K562 (cell line): ENCODE data around the gene PBX4. TPM values are rescaled to one million over a fixed set of nuclear protein-coding genes. Genes with fewer than 3 reads are reported as not detected.
A peak's percentile ranks its signal among the peaks of the same experiment; 100 is the strongest.

Experiments
- ATAC-seq: fragments of 200-7000 bp; cut with Tn5 transposase; 3 replicates; pipeline ENCODE4 v1.9.1; 2020; ENCODE audit warnings: moderate library complexity
- BruUV-seq: library from RNA; stranded (reverse); fragments of 400-500 nt; replicated peaks from 2 replicates; lab custom pipeline; 2021; lab: Mats Ljungman, UMichigan
- CTCF ChIA-PET: fragments of 300-600 bp; formaldehyde crosslinking; extraction: SDS; loops from one replicate; lab custom pipeline; 2021; ENCODE audit warnings: low intra/inter-chr PET ratio; lab: Yijun Ruan, JAX
- POLR2A ChIA-PET: fragments of 300-600, 350-650 bp; sonication (Branson Sonifier 250); formaldehyde crosslinking; extraction: SDS; loops from one replicate; lab custom pipeline; 2021; ENCODE audit warnings: antibody characterized with exemption, inconsistent platforms; lab: Yijun Ruan, JAX
- DNase-seq, 4 experiments: peaks; one replicate each; pipeline versions ENCODE4 v3.0.0 to v3.0.0-alpha.2; 2011 to 2018; ENCODE audit warnings: low spot score in 3 of 4, mixed read lengths in 3 of 4; ENCODE audit errors: extremely low read depth in 1 of 4
- FAIRE-seq: peaks from 2 replicates; lab custom pipeline; 2011; peaks lifted over from hg19 to GRCh38; lab: Jason Lieb, UNC
- H2AFZ ChIP-seq: 2 replicates; pipeline ENCODE4 v1.6.0; 2011; ENCODE audit warnings: low read depth, low read length, control low read depth, inconsistent platforms
- H3K27ac ChIP-seq: fragments of 200-600 bp; 3 replicates; pipeline ENCODE4 v1.8.0; 2011; ENCODE audit warnings: low read depth, mild to moderate bottlenecking, control low read depth, inconsistent platforms, low read length, moderate library complexity, mixed read lengths; ENCODE audit errors: extremely low read depth
- H3K27me3 ChIP-seq, 2 experiments: fragments of 300-600 bp in 1 of 2; 2 replicates in 1 of 2; 3 replicates in 1 of 2; pipeline versions ENCODE4 v1.6.0 to v1.8.0; 2011; ENCODE audit warnings: inconsistent platforms in 2 of 2, low read length in 2 of 2, mild to moderate bottlenecking in 1 of 2, mixed read lengths in 1 of 2, moderate library complexity in 1 of 2; ENCODE audit not compliant: control insufficient read depth in 2 of 2, insufficient read depth in 2 of 2
- H3K36me3 ChIP-seq: fragments of 300-600 bp; 3 replicates; pipeline ENCODE4 v1.8.0; 2011; ENCODE audit warnings: mild to moderate bottlenecking, low read length, inconsistent platforms; ENCODE audit not compliant: control insufficient read depth, insufficient read depth
- H3K4me1 ChIP-seq, 2 experiments: fragments of 200-600 bp in 1 of 2; replicated peaks in 1 of 2; 2 replicates in 1 of 2; 3 replicates in 1 of 2; pipeline versions ENCODE4 v1.5.1 to v1.8.0; 2011; ENCODE audit warnings: inconsistent platforms in 2 of 2, low read length in 2 of 2, mild to moderate bottlenecking in 1 of 2, mixed read lengths in 1 of 2, moderate library complexity in 1 of 2; ENCODE audit not compliant: control insufficient read depth in 2 of 2, insufficient read depth in 2 of 2
- H3K4me2 ChIP-seq: 2 replicates; pipeline ENCODE4 v1.6.1; 2011; ENCODE audit warnings: low read length, control low read depth, inconsistent platforms, mixed read lengths; ENCODE audit not compliant: insufficient read depth
- H3K4me3 ChIP-seq: fragments of 200-600 bp; sonication (generic), shearing (Covaris generic); 2 replicates; pipeline ENCODE4 v1.5.1; 2016; ENCODE audit warnings: control low read depth, inconsistent platforms
- H3K79me2 ChIP-seq: fragments of 200-600 bp; 3 replicates; pipeline ENCODE4 v1.8.0; 2011; ENCODE audit warnings: low read length, inconsistent platforms; ENCODE audit not compliant: control insufficient read depth, insufficient read depth
- H3K9ac ChIP-seq, 2 experiments: 2 replicates each; pipeline versions ENCODE4 v1.6.0 to v1.6.1; 2011; ENCODE audit warnings: low read depth in 2 of 2, low read length in 2 of 2, control low read depth in 1 of 2, inconsistent platforms in 1 of 2, mild to moderate bottlenecking in 1 of 2, mixed read lengths in 1 of 2; ENCODE audit not compliant: insufficient read depth in 1 of 2
- H3K9me1 ChIP-seq: one replicate; pipeline ENCODE4 v1.6.0; 2011; ENCODE audit warnings: inconsistent platforms, mild to moderate bottlenecking, low read length, moderate library complexity; ENCODE audit not compliant: control insufficient read depth, insufficient read depth
- H3K9me3 ChIP-seq: replicated peaks from 2 replicates; pipeline ENCODE4 v1.5.1; 2011; ENCODE audit warnings: low read depth, low read length, inconsistent platforms; ENCODE audit not compliant: control insufficient read depth, insufficient read depth
- H4K20me1 ChIP-seq: replicated peaks from 2 replicates; pipeline ENCODE4 v1.6.1; 2011; ENCODE audit warnings: low read length, inconsistent platforms, mixed read lengths; ENCODE audit not compliant: control insufficient read depth, insufficient read depth
- HIVEP1 ChIP-seq: fragments of 250-450 bp; sonication (Bioruptor Pico); IDR thresholded peaks from 2 replicates; pipeline ENCODE4 v1.4.0; 2020; ENCODE audit warnings: mild to moderate bottlenecking
- RHOXF2B ChIP-seq: fragments of 250-450 bp; sonication (Bioruptor Pico); conservative IDR thresholded peaks from 2 replicates; pipeline ENCODE4 v1.5.1; 2021
- TAF7 ChIP-seq: fragments of 450-650 bp; IDR thresholded peaks from 2 replicates; pipeline ENCODE4 v1.6.1; 2016; ENCODE audit warnings: missing genetic modification characterization, missing compliant biosample characterization
- ZFP30 ChIP-seq: fragments of 250-450 bp; sonication (Bioruptor Pico); IDR thresholded peaks from 2 replicates; pipeline ENCODE4 v1.8.0; 2022; ENCODE audit warnings: moderate library complexity, mild to moderate bottlenecking, inconsistent platforms, borderline replicate concordance
- ZNF212 ChIP-seq: fragments of 450-650 bp; formaldehyde crosslinking; IDR thresholded peaks from 2 replicates; pipeline ENCODE4 v1.4.0; 2020; ENCODE audit warnings: mild to moderate bottlenecking
- WGBS: fragments of 100-300 bp; shearing (Covaris generic); methylation state at CpG from one replicate; pipeline ENCODE4 v1.1.6; 2016; ENCODE audit warnings: low coverage, mixed read lengths; ENCODE audit not compliant: insufficient coverage; ENCODE audit errors: missing lambda C conversion rate; 5-methylcytosine and 5-hydroxymethylcytosine counted together
- in situ Hi-C: fragments of 300-500 bp; cut with MboI; formaldehyde crosslinking; loops from 4 replicates; pipeline ENCODE4 v1.15.0; 2018; ENCODE audit warnings: inconsistent platforms, mixed read lengths
- intact Hi-C: fragments of 100-400 bp; cut with micrococcal nuclease; formaldehyde crosslinking; loops from 2 replicates; pipeline ENCODE4 v1.14.2; 2022
- polyA plus RNA-seq, 8 experiments: library from polyadenylated mRNA; depleted of rRNA in 4 of 8; stranded (reverse) in 5 of 8; unstranded in 3 of 8; fragments of >200 nt; fragmentation: Nextera tagmentation in 2 of 8; fragmentation: Illumina TruSeq in 1 of 8; extraction: Ambion mirVana in 2 of 8; extraction: Trizol in 1 of 8; gene quantifications; 2 replicates each; pipeline versions ENCODE4 v1.2.1 to v1.2.3, GENCODE V29; 2011 to 2014; ENCODE audit warnings: inconsistent platforms in 1 of 8, missing spikeins in 1 of 8
- total RNA-seq, 7 experiments: library from RNA; depleted of rRNA in 6 of 7; stranded (reverse); fragments of >200 nt in 6 of 7; fragmentation: Illumina TruSeq in 2 of 7; extraction: Trizol in 2 of 7; gene quantifications; 2 replicates each; pipeline versions ENCODE4 v1.2.1 to v1.2.3, GENCODE V29; 2011 to 2021; ENCODE audit warnings: low replicate concordance in 1 of 7
- TF ChIP-seq, protein P1 (sequence below), 3 experiments: IDR thresholded peaks in 2 of 3; conservative IDR thresholded peaks in 1 of 3; 2 replicates each; pipeline ENCODE4 v1.5.1; 2011 to 2012; ENCODE audit warnings: low read length in 3 of 3, mild to moderate bottlenecking in 3 of 3, control low read depth in 2 of 3, improper control_type of control experiment in 1 of 3, inconsistent platforms in 1 of 3, low read depth in 1 of 3, mixed read lengths in 1 of 3, moderate library complexity in 1 of 3; ENCODE audit not compliant: insufficient read depth in 2 of 3
- TF ChIP-seq, protein P2 (sequence below): fragments of 250-450 bp; sonication (Bioruptor Pico); IDR thresholded peaks from 2 replicates; pipeline ENCODE4 v1.8.0; 2021; ENCODE audit warnings: moderate library complexity, mild to moderate bottlenecking, inconsistent platforms

The PBX4 gene
- total and polyA plus RNA-seq, 9 of the 15 experiments (the other 6 are each of a cell fraction or from before 2014, with no cell fraction given) = 0.11 to 3.8 (median 1.6) TPM; not detected in 1

DNA sequence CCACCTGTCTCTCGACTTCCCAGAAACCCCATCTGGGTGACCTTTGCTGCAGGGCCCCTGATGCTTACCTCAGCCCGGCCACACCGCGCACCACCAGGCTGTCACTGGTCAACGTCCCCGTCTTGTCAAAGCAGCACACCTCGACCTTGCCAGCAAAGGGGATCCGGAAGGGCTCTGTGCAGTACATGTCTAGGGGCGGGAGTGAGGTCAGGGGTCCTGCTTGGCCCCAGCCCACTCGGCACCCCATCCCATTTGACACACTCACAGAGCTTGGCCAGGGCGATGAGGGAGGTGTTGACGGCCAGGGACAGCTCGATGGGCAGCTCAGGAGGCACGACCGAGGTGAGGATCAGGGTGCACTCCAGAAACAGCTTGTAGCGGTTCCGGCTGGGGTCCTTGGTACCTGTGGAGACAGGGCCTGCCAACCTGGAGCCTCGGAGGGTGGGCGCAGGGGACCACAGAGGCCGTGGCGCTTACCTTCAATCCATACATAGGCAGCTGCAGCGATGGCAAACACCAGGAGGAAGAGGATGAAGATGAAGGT is 36.6 kb upstream of the PBX4 start:
- WGBS = 92% methylated on average over 20 of the region's 22 CpGs
- H3K36me3 ChIP-seq = peaks cover 98% of the 10 kb centered on the region
- FAIRE-seq (no peak), ATAC-seq (no peak), DNase-seq (peak in 1 of 4 experiments; percentile 4)
- H3K4me2 ChIP-seq = no peak overlapping the region
- intact Hi-C loops = no loop called here
- H4K20me1 ChIP-seq = 0 out of 2 replicates have a peak, but pooled peaks cover 3% of the 10 kb centered on the region
- in situ Hi-C loops = no loop called here
- H3K79me2 ChIP-seq = 0 out of 3 replicates have a peak, but pooled peaks cover 6% of the 10 kb centered on the region
- peaks cover 0 to 7% of the 10 kb centered on the region in 2 experiments; a peak in 2 of 5 replicates for H3K4me1 ChIP-seq
- H3K9ac ChIP-seq = 0 out of 4 replicates have a peak overlapping the region, but pooled peaks of 1 of the 2 experiments have one; percentile 7
- no peaks in the 10 kb centered on the region for H3K9me1 ChIP-seq
- BruUV-seq = no TSS peak
- no peaks in the 10 kb centered on the region for H3K9me3 ChIP-seq
- H3K27me3 ChIP-seq = no peaks in the 10 kb centered on the region
- no peak overlapping the region for H3K4me3 ChIP-seq
- H2AFZ ChIP-seq = no peak overlapping the region
- POLR2A ChIA-PET = interaction anchor here (0.8 kb wide), 1 partner anchor 9 kb away, joined by 4 read pairs; no protein-coding TSS in a partner anchor
- no peak for TF ChIP-seq ZFP30
- no peak for TF ChIP-seq ZNF212
- TF ChIP-seq HIVEP1 (CRISPR knock-in tag) = no peak
- TF ChIP-seq, protein P1, sequence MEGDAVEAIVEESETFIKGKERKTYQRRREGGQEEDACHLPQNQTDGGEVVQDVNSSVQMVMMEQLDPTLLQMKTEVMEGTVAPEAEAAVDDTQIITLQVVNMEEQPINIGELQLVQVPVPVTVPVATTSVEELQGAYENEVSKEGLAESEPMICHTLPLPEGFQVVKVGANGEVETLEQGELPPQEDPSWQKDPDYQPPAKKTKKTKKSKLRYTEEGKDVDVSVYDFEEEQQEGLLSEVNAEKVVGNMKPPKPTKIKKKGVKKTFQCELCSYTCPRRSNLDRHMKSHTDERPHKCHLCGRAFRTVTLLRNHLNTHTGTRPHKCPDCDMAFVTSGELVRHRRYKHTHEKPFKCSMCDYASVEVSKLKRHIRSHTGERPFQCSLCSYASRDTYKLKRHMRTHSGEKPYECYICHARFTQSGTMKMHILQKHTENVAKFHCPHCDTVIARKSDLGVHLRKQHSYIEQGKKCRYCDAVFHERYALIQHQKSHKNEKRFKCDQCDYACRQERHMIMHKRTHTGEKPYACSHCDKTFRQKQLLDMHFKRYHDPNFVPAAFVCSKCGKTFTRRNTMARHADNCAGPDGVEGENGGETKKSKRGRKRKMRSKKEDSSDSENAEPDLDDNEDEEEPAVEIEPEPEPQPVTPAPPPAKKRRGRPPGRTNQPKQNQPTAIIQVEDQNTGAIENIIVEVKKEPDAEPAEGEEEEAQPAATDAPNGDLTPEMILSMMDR (IDR thresholded peaks at IDR 0.05 in 2 of 3, conservative IDR thresholded peaks at IDR 0.05 in 1 of 3; ENCODE audit: insufficient read depth in 2 of 3, low read depth in 1 of 3, low read length in 3 of 3) = no peak
- TF ChIP-seq TAF7 (tag) = no peak
- TF ChIP-seq RHOXF2B (CRISPR knock-in tag) = no peak
- TF ChIP-seq, protein P2, sequence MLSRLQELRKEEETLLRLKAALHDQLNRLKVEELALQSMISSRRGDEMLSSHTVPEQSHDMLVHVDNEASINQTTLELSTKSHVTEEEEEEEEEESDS (CRISPR knock-in tag) = no peak
- TF ChIP-seq, all 486 proteins: peak for 0
- CTCF ChIA-PET = no interaction called here
- H3K27ac ChIP-seq = no peak overlapping the region
